NT2/D1 (cell line): Measurements from ENCODE around the gene CACUL1.

ENCODE experiments used
- SUZ12 ChIP-seq: IDR thresholded peaks from 2 replicates; pipeline ENCODE4 v1.6.1; 2011; ENCODE audit not compliant: insufficient read length, insufficient read depth; ENCODE audit errors: extremely low read depth
- YY1 ChIP-seq: IDR thresholded peaks from 2 replicates; pipeline ENCODE4 v1.6.1; 2011; ENCODE audit not compliant: insufficient read length, insufficient read depth
- ZNF274 ChIP-seq: IDR thresholded peaks from 2 replicates; pipeline ENCODE4 v1.6.1; 2011; ENCODE audit warnings: mild to moderate bottlenecking, low read depth, low read length

GRCh38 chr10:118692872-118693271 lies 61.9 kb downstream of the CACUL1 start:
- TF ChIP-seq YY1 (no peak), ZNF274 (no peak), SUZ12 (no peak)
